ENCODE data around the gene ZNF597.

Gene ZNF597

DNA sequence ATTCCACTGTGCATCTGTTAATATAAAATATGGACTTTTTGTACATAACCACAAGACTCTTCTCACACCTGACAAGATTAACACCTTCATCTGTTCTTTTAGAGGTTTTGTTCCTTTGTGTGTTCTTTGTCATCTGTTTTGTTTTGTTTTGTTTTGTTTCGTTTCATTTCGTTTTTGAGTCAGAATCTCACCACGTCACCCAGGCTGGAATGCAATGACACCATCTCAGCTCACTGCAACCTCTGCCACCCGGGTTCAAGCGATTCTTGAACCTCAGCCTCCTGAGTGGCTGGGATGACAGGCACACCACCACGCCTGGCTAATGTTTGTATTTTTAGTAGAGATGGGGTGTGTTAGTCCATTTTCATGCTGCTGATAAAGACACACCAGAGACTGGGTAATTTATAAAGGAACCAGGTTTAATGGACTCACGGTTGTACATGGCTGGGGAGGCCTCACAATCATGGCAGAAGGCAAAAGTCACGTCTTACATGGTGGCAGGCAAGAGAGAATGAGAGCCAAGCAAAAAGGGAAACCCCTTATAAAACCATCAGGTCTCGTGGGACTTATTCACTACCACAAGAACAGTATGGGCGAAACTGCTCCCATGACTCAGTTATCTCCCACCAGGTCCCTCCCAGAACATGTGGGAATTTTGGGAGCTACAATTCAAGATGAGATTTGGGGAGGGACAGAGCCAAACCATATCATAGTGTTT is 29.7 kb upstream of the ZNF597 start:
- H3K27ac ChIP-seq (ENCODE audit: low read depth, low read length, poor library complexity, severe bottlenecking), result no peak overlapping the region
- H3K36me3 ChIP-seq (ENCODE audit: insufficient read depth, low read length), result peaks cover 9% of the 10 kb centered on the region
- H3K9me2 ChIP-seq (ENCODE audit: low read depth, low read length), result no peaks in the 10 kb centered on the region
- no peak for TF ChIP-seq EZH2 (IDR thresholded peaks at IDR 0.05; ENCODE audit: borderline replicate concordance, low read length)
- TF ChIP-seq, protein P1, sequence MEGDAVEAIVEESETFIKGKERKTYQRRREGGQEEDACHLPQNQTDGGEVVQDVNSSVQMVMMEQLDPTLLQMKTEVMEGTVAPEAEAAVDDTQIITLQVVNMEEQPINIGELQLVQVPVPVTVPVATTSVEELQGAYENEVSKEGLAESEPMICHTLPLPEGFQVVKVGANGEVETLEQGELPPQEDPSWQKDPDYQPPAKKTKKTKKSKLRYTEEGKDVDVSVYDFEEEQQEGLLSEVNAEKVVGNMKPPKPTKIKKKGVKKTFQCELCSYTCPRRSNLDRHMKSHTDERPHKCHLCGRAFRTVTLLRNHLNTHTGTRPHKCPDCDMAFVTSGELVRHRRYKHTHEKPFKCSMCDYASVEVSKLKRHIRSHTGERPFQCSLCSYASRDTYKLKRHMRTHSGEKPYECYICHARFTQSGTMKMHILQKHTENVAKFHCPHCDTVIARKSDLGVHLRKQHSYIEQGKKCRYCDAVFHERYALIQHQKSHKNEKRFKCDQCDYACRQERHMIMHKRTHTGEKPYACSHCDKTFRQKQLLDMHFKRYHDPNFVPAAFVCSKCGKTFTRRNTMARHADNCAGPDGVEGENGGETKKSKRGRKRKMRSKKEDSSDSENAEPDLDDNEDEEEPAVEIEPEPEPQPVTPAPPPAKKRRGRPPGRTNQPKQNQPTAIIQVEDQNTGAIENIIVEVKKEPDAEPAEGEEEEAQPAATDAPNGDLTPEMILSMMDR (IDR thresholded peaks at IDR 0.05; ENCODE audit: low read length), result no peak
- peaks cover 5% of the 10 kb centered on the region; the same call in 1 of the 2 replicates for H3K79me2 ChIP-seq (ENCODE audit: insufficient read depth, low read length)
- no peaks in the 10 kb centered on the region for H3K4me1 ChIP-seq (ENCODE audit: insufficient read depth, low read length, severe bottlenecking)
- no peak overlapping the region for H2AFZ ChIP-seq (ENCODE audit: low read length)
- no peaks in the 10 kb centered on the region for H3F3A ChIP-seq (ENCODE audit: insufficient read depth, low read length)
- no peaks in the 10 kb centered on the region for H3K27me3 ChIP-seq (ENCODE audit: insufficient read depth, low read length)
- H4K20me1 ChIP-seq (ENCODE audit: insufficient read depth, low read length), result no peaks in the 10 kb centered on the region
- H3K4me3 ChIP-seq (ENCODE audit: low read depth, low read length, poor library complexity, severe bottlenecking), result no peak overlapping the region
- 0 out of 2 replicates have a peak, but pooled peaks cover 3% of the 10 kb centered on the region for H3K9me3 ChIP-seq (ENCODE audit: low read length)
- no peak overlapping the region for H3K4me2 ChIP-seq (ENCODE audit: low read length)
- no peak overlapping the region for H3K9ac ChIP-seq (ENCODE audit: low read length)

DNA sequence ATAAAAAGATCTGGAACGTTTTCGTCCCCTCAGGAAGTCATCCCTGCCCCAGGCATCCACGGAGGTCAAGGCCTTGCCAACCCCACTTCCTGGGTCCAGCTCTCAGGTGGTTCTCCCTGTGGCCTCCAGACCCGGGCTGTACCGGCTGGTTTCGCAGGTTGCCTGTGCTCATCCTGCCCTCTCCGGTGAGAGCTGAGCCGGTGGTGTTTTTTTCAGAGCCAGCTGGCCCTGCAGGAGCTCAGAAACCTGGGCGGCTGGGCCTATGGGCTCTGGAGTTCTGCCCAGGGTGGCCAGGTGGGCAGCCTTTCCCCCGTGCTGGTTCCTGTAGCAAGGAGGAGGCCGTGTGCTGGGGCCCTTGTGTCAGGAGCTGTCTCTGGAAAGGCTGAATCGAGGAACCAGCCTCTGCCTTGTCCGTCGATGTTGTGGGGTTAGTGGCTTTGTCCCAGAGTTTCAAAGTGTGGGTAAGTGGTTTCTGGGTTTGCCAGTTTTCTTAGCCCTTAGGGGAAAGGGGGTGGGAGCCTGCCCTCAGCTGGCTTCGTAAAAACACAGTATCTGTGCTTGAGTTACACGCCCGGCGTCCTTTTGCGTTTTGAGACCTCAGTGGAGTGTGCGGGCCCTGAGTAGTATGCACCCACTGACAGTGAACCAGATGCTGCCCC is 28.3 kb upstream of the ZNF597 start:
- Histone ChIP-seq H3K27me3 (ENCODE audit: insufficient read depth, low read length) (no peaks in the 10 kb centered on the region), H4K20me1 (ENCODE audit: insufficient read depth, low read length) (no peaks in the 10 kb centered on the region), H3K79me2 (ENCODE audit: insufficient read depth, low read length) (peaks cover 6% of the 10 kb centered on the region; the same call in 1 of the 2 replicates), H3K4me3 (ENCODE audit: low read depth, low read length, poor library complexity, severe bottlenecking) (no peak overlapping the region), H3K9me3 (ENCODE audit: low read length) (0 out of 2 replicates have a peak, but pooled peaks cover 3% of the 10 kb centered on the region), H3K27ac (ENCODE audit: low read depth, low read length, poor library complexity, severe bottlenecking) (no peak overlapping the region), H3K9ac (ENCODE audit: low read length) (no peak overlapping the region), H2AFZ (ENCODE audit: low read length) (no peak overlapping the region), H3K4me1 (ENCODE audit: insufficient read depth, low read length, severe bottlenecking) (no peaks in the 10 kb centered on the region), H3K9me2 (ENCODE audit: low read depth, low read length) (no peaks in the 10 kb centered on the region), H3F3A (ENCODE audit: insufficient read depth, low read length) (no peaks in the 10 kb centered on the region), H3K36me3 (ENCODE audit: insufficient read depth, low read length) (peaks cover 15% of the 10 kb centered on the region), H3K4me2 (ENCODE audit: low read length) (no peak overlapping the region)
- TF ChIP-seq EZH2 (IDR thresholded peaks at IDR 0.05; ENCODE audit: borderline replicate concordance, low read length), result no peak
- TF ChIP-seq, protein P1 (IDR thresholded peaks at IDR 0.05; ENCODE audit: low read length), result no peak

DNA sequence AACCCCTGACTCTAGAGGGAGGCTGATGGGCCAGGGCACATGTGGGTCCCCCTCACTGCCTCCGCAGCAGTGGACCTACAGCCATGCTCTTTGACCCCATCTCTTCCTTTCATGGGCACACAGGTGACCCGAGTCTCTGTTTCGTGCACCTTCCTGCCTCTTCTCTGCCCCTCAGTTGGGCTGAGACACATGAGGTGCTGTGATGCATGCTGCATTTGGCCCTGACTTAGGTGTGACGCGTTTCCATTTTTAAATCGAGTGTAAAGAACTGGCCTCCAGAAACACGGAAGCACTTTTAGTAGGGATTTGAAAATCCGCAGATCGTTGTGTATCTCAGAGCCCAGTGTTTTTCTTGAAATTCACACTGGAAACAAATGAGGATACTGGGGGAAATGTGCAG is 27.4 kb upstream of the ZNF597 start:
- no peak overlapping the region for H2AFZ ChIP-seq (ENCODE audit: low read length)
- H3F3A ChIP-seq (ENCODE audit: insufficient read depth, low read length), result no peaks in the 10 kb centered on the region
- H3K4me3 ChIP-seq (ENCODE audit: low read depth, low read length, poor library complexity, severe bottlenecking), result no peak overlapping the region
- TF ChIP-seq, protein P1 (IDR thresholded peaks at IDR 0.05; ENCODE audit: low read length), result no peak
- no peak for TF ChIP-seq EZH2 (IDR thresholded peaks at IDR 0.05; ENCODE audit: borderline replicate concordance, low read length)
- no peak overlapping the region for H3K27ac ChIP-seq (ENCODE audit: low read depth, low read length, poor library complexity, severe bottlenecking)
- H3K79me2 ChIP-seq (ENCODE audit: insufficient read depth, low read length), result peaks cover 15% of the 10 kb centered on the region; the same call in 1 of the 2 replicates
- H4K20me1 ChIP-seq (ENCODE audit: insufficient read depth, low read length), result no peaks in the 10 kb centered on the region
- H3K27me3 ChIP-seq (ENCODE audit: insufficient read depth, low read length), result no peaks in the 10 kb centered on the region
- H3K36me3 ChIP-seq (ENCODE audit: insufficient read depth, low read length), result peaks cover 24% of the 10 kb centered on the region
- H3K9me3 ChIP-seq (ENCODE audit: low read length), result 0 out of 2 replicates have a peak, but pooled peaks cover 3% of the 10 kb centered on the region
- H3K4me2 ChIP-seq (ENCODE audit: low read length), result no peak overlapping the region
- H3K9me2 ChIP-seq (ENCODE audit: low read depth, low read length), result no peaks in the 10 kb centered on the region
- no peaks in the 10 kb centered on the region for H3K4me1 ChIP-seq (ENCODE audit: insufficient read depth, low read length, severe bottlenecking)
- no peak overlapping the region for H3K9ac ChIP-seq (ENCODE audit: low read length)
